H54 (cell line): ENCODE results near the gene UBR4.
"Not testable (repeated sequence)": the region's sequence is repeated elsewhere in the genome, so short reads cannot be mapped to it uniquely, and the experiment has no call there.

Experiments used
- DNase-seq: peaks from one replicate; pipeline ENCODE4 v3.0.0; 2011; ENCODE audit warnings: low spot score, mixed read lengths; ENCODE audit not compliant: insufficient read length
- FAIRE-seq: peaks from 3 replicates; lab custom pipeline; 2011; peaks lifted over from hg19 to GRCh38; lab: Jason Lieb, UNC
- POLR2A ChIP-seq: IDR thresholded peaks from 2 replicates; pipeline ENCODE4 v1.6.1; 2011; ENCODE audit warnings: low read depth, mild to moderate bottlenecking, low read length

The UBR4 gene

DNA sequence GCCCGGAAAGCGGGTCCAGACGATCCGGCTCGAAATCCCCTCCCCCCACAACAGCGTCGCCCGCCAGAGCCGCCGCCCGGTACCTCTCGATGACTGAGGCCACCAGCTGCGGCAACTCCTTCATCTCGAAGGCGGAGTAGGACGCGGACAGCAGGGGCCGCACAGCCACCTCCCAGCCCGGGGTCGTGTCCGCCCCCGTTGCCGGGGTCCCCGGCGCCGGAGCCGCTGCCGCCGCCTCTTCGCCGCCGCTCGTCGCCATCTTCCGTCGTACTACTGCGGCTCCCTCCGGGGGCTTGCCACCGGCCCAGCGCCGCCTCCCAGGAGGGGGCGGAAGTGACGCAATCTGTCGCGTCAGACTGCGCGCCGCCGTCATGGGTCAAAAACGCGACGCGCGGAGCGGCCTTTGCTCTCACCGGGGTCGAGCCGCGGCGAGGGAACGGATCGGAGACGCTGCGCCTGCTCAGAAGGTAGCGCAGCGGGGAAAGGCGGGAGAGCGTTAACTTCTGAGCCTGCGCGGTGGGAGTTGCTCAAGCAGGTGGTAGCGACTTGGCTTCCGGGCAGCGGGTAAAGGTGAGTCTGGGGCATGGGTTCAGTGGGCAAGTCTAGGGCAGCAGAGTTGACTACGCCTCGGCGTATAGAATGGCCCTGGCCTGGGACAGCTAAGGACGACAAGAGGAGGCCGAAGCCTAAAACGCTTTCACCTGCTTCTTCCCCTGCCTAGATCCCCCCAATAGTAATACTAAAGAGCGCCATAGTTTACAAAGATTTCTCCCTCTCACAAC lies at the start of gene UBR4:
UBR4 (minus strand) TSS at position 277 of the 782 bp plus-strand sequence; CDS start at position 259, 18 bp downstream.
- peak; percentile 64; the same call in 1 of the 2 replicates for TF ChIP-seq POLR2A
- DNase-seq (peak; percentile 66), FAIRE-seq (peak; percentile 86)

DNA sequence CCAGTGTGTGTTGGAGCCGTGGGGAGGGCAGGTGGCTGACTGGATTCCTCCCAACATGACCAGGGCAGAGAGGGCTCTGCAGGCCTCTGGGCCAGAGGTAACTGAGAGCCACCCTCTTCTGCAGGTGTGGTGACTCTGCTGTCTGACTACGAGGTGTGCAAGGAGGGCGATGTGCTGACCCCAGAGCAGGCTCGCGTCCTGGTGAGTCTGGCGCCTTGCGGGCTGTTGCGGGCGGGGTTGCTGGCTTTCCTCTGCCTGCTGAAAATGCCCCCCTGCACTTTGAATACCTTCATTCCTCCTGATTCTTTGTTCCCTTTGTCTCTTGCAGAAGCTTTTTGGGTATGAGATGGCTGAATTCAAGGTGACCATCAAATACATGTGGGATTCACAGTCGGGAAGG lies 48.3 kb upstream of the UBR4 start:
- no peak for TF ChIP-seq POLR2A
- FAIRE-seq (no peak), DNase-seq (no peak)

DNA sequence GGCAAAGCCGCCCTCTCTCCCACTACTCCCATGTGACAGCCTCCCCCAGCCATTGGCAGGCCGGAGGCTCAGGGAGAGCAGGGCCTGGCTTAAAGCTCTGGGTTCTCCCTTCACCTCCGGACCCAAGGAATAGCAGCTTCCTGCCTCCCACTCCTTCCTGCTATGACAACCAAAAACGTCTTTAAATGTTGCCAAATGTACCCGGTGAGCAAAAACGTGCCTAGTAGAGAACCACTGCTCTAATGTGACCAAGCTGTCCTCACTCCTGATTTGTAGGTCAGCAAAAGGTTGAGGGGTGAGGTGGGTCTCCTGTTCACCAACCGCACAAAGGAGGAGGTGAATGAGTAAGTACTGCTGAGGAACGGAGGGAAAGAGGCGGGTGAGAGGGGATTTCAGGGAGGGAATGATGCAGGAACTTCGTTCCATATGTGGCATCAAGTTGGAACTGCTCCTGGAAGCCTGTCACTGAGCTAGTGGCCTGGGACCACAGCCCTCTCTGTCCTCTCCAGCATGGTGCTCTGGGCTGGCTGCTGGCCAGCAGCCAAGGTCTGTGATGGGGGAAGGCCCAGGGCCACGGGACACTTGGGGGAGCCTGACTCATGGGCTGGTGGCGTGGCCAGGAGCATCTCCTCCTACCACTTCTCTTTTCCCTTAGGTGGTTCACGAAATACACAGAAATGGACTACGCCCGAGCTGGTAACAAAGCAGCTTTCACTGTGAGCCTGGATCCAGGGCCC lies 47.3 kb upstream of the UBR4 start:
- DNase-seq (no peak), FAIRE-seq (no peak)
- no peak for TF ChIP-seq POLR2A

DNA sequence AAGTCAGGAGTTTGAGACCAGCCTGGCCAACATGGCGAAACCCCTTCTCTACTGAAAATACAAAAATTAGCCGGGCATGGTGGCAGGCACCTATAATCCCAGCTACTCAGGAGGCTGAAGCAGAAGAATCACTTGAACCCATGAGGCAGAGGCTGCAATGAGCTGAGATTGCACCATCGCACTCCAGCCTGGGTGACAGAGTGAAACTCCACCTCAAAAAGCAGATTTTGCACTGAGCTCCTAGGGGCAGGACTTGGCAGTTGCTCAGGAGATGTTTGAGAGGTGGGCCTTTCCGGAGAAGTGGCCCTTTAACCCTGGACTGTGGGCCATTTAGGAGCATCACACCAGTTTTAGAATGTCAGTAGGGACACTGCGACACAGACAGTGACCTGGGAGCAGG lies 46.2 kb upstream of the UBR4 start:
- not testable (repeated sequence) for DNase-seq, FAIRE-seq

DNA sequence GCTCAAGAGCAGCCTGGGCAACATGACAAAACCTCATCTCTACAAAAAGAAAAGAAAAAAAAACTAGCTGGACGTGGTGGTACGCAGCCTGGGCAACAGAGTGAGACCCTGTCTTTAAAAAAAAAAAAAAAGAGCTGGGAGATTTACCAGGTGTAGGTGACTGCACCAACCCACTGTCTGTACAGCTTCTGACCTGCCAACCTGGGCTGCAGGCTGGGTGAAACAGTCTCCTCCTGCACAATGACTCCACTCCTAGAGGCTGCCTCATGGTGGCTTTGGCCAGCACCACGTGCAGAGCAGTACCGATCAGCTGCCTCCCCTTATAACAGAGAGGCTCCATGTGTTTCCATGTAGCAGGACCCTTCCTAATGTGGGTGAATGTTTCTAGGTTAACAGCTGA lies 45.2 kb upstream of the UBR4 start:
- TF ChIP-seq POLR2A: no peak
- DNase-seq (no peak), FAIRE-seq (no peak)

DNA sequence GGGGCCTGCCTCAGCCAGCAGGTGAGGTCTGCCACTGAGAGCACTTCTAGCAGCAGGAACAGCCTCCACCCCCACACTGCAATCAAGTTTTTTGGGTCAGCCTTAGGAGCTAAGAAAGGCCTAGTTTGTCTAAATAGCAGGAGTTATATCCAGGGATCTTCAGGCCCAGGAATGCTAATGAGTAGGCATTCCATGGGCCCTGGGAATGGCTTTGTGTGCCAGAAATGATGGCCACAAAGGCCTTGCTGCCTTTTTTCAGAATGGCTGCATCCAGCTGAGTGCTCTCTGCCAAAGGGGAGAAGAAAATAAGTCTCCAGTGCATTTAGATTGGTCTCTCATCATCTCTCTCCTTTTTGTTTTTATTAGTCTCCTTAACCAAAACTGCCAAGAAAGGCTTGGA lies 44.4 kb upstream of the UBR4 start:
- FAIRE-seq (no peak), DNase-seq (no peak)
- TF ChIP-seq POLR2A: no peak

DNA sequence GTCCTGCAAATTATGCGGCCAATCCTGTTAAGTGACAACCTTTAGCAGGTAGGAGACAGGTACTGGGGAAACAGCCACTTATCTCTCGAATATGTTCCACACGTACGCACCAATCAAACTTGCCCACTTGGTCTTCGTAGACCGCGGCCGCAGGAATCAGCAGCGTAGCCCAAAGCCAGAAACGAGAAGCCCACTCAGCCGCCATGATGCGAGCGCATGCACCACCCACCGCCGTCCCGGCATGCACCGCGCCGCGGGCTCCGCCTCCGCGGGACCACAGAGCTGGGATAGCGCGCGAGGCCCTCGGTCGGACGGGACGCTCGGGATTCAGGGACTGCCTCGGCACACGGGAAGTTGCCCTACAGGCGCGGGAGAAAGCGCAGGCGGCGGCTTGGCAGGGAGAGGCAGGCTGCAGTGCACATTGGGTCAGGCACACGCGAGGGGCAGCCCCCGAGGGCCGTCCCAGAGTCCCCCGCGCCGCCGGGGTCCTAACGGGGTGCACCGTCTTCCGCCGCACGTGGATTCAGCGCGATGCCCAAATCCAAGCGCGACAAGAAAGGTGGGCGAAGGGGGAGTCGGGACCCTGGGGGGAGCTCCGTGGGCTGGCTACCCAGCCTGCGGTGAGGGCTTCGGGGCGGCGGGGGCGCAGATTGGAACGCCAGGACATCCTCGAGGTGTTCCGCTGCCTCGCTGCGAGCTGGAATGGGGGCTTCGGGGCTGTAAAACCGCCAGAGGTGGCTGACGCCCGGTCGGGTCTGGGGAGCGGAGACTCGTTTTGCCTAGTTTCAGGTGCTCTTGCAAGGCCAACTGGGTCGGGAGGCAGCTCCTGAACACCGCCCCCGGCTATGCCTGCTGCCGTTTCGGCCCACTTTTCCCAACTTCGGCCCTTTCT lies 41.5 kb upstream of the UBR4 start, which contains the start of the genes EMC1 and MRTO4:
EMC1 (minus strand) TSS at position 220 of the 892 bp plus-strand sequence; CDS start at position 205, 15 bp downstream.
MRTO4 (plus strand) TSS at position 501 of the 892 bp plus-strand sequence; CDS start at position 532, 31 bp downstream.
- DNase-seq (peak; percentile 72), FAIRE-seq (no peak)
- peak; percentile 58 for TF ChIP-seq POLR2A

DNA sequence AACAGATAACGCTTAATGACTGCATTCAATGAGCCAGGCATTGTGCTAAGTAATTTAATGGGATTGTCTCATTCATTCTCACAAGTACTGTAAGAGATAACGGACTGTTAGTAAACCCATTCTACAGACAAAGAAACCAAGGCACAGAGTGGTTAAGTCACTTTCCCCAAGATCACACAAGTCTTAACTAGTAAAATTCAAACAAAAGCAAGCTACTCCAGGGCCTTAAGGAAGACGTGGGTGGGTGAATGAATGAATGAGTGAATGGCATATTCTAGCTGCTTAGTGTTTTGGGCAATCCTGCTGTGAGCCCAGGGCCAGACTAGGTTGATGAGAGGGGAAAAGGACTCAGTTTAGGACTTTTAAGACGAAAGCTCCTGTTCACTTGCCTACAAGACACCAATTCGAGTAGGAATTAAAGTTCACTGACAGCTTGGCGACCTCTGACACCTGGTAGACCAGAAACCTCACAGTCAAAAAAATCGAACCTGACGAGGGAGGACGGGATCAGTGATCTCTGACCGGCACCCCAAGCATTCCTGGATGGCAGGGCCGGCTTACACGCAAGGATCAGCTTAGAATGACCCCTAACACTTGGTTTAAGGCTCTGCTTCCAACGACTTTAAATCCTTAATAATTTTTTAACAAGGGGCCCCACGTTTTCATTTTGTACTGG lies 40.7 kb upstream of the UBR4 start:
- no peak for DNase-seq
- FAIRE-seq: no peak
- no peak for TF ChIP-seq POLR2A

DNA sequence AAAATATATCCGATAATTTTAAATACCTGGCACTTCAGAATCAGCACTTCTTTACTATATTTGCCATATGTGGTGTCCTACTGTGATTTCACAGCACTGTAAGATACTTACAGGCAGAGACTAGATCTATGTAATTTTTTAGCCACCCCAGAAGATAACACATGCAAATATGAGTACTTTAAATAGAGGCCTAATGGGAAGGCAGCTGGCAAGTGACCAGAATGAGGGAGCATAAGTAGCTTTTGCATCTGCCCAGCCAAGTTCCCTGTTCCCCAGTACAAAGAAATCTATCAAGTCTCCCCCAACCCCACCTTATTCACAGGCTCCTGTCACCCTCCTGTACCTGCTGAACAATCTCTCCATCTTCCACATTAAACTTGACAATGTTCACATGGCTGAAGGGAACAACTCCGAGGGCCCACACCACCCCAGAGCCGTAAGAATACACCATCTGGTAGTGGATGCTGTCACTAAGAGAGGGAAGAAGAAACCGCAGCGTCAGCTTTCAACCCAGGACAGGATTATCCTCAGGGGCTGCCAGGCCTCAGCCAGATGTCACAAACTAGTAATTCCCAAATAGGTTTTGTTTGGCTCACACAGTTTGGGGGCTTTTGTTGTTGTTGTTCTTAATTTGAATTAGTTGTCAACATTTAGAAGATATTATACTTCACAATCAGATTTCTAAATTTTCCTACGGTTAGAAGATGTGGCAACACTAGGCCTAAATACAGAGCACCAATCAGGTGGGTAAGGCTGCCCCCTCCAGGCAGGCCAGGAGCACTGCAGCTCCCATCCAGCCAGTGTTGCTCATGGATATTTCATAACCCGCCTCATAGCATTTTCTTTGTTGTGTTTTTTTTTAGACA lies 30.8 kb upstream of the UBR4 start:
- no peak for TF ChIP-seq POLR2A
- peak; percentile 60 for DNase-seq
- peak; percentile 86 for FAIRE-seq

DNA sequence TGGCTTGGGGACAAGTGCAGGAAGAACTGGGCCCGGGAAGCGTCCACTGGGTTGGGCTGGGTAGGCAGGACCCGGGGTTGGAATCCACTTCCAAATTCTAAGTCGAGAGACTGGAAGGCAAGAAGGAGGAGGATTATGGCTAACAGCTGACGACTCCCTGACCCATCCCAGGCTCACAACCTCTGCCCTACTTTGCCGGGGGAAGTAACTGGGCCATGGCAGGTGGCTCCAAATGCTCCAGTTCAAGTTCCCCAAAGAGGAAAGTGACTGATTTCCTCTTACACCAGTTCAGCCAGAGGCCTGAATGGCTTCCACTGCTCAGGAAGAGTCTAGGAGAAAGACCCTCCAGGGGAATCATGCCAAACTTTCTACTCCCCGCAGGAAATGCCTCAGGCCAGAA lies 29.8 kb upstream of the UBR4 start:
- FAIRE-seq: no peak
- DNase-seq: no peak
- TF ChIP-seq POLR2A: no peak

DNA sequence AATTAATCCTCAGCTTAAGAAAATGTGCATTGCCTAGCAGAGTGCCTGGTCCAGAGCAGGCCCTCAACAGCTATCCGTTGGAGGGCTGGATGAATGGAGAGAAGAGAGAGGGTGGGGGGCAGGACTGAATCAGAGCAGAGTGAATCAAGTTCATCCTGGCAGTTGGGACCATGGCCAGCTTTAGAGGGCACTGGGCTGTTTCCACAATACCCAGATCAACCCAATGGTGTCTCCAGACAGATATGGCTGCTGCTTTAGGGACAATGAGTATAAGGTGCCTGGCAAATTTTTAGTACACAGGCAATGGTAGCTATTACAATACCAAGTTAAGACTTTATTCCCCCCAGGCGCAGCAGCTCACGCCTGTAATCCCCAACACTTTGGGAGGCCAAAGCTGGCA lies 24.2 kb upstream of the UBR4 start:
- FAIRE-seq (no peak), DNase-seq (no peak)
- TF ChIP-seq POLR2A: no peak

DNA sequence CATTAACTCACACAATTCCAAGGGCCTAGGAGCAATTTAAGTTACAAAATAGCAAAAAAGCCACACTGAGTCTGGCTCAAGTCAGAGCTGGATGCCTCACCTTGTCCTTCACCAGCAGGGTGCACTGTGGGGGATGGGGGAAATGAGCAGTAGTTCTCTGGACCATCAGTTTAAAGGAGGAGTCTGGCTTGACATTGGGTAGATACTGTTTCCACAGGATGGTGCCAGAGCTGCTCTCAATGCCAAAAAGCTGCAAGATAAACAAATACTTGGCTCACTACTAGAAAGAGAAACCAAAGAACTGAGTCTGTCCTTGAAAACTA lies 22.4 kb upstream of the UBR4 start:
- DNase-seq (no peak), FAIRE-seq (no peak)
- no peak for TF ChIP-seq POLR2A

DNA sequence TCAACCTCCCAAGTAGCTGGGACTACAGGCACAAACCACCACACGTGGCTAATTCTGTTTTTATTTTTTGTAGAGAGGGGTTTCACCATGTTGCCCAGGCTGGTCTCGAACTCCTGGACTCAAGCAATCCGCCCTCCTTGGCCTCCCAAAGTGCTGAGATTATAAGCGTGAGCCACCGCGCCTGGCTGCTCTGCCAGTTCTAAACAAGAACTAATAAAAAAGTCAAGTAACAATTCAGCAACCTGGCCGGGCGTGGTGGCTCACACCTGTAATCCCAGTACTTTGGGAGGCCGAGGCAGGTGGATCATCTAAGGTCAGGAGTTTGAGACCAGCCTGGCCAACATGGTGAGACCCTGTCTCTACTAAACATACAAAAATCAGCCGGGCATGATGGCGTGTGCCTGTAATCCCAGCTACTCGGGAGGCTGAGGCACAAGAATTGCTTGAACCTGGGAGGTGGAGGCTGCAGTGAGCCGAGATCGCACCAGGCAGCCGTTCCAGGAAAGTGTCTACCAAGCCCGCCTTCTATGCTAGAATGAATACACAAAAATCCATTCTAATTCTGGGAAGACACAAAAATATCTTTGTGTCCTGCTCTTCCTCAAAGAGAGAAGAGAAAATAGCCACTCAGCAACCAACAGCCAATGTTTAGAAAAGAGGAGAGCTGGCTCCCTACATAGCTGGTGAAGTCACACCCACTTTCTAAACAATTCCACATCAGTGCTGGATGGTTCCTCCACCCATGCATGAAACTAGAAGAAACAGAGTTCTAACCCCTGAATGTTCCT lies 21.9 kb upstream of the UBR4 start:
- DNase-seq, FAIRE-seq: not testable (repeated sequence)
